Endothelial cell of umbilical vein (primary cell): ENCODE measurements around the gene CDX1.

ENCODE experiments used
- EZH2 ChIP-seq: IDR thresholded peaks from 2 replicates; pipeline ENCODE4 v1.6.1; 2012; ENCODE audit warnings: borderline replicate concordance, low read depth, mild to moderate bottlenecking, moderate library complexity, low read length, inconsistent platforms; ENCODE audit not compliant: severe bottlenecking
- POLR2AphosphoS5 ChIP-seq: IDR thresholded peaks from 2 replicates; pipeline ENCODE4 v1.6.1; 2012; ENCODE audit warnings: low read depth, mild to moderate bottlenecking, control low read depth, low read length, moderate library complexity; ENCODE audit not compliant: insufficient read depth

- TF ChIP-seq POLR2AphosphoS5 (no peak), EZH2 (no peak)
These were observed 22.3 kb upstream of the CDX1 start for GRCh38 chr5:150144246-150144801.
